ENCODE measurements around the gene SLC22A1.
A peak's percentile ranks its signal among the peaks of the same experiment; 100 is the strongest.
"Not testable (repeated sequence)": the region's sequence is repeated elsewhere in the genome, so short reads cannot be mapped to it uniquely, and the experiment has no call there.

SLC22A1 gene

DNA sequence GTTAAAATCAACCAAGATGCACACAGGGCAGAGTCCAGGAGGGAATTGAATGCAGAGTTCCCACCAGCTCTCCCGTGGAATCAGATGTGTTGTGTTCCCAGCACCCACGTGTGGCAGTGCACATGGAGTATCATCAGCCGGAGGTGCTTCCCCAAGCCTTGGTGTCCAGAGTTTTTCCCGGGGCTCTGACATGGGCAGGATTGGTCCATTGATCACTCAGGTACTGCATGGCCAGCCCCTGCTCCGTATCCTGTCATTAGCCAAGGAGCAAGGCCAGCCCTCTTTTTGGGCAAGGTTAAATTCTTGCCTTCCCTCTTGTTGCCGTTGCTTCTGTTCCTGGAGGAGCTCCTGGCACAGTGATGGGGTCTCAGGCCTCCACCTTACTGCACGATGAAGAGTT, 28.6 kb upstream of the SLC22A1 start:
- no peak for DNase-seq (ENCODE audit: low read depth in 2 of 2)

DNA sequence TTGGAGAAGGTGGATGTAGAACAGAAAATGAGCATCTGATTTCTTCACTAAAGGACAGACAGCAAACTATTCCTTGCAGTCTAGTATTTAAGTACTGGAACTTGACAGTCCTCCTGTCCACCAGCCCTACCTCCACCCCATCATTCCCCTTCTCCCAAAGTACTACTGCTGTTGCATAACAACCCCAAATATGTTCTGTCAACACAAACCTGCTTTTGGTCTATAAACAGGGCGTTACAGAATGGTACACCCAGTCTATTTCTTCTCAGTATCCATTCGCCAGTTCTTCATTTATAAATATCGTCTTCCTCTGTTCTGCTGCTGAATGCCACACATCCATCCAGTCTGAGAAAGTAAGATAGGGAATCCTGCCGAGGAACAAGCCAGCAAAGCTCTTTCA, 27.7 kb upstream of the SLC22A1 start:
- DNase-seq (ENCODE audit: low read depth in 2 of 2): no peak

DNA sequence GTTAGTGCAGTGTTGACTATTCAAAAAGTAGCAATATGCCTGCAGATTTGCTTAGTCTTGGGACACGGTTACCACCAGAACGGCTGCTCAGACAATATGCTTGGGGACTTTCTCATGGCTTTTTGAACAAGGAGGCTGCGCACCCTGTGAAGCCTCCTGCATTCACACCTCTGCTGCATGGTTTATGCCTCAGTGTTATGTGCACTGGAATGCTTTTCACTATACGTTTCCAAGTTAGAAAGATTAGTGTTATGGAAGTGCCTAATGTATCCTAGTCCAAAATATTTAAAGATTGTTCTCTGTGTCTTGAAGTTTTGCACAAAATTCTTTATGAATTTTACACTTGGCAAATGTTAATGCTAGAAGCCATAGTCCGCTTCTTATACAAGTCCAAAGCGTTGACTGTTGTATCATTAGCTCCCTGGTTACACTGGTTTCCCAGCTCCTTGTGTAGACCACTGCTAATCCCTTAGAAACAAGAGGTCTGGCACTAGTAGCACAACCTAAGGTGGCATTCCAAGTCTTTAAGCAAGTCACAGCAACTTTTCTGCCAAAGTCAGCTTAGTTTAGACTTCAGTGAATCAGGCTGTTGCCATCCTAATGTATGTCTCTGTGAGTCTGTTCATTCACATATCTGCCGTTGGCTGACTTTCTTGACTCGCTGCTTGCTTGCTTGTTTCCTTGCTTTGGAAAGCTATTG, 26.3 kb upstream of the SLC22A1 start:
- DNase-seq (ENCODE audit: low read depth in 2 of 2): no peak

DNA sequence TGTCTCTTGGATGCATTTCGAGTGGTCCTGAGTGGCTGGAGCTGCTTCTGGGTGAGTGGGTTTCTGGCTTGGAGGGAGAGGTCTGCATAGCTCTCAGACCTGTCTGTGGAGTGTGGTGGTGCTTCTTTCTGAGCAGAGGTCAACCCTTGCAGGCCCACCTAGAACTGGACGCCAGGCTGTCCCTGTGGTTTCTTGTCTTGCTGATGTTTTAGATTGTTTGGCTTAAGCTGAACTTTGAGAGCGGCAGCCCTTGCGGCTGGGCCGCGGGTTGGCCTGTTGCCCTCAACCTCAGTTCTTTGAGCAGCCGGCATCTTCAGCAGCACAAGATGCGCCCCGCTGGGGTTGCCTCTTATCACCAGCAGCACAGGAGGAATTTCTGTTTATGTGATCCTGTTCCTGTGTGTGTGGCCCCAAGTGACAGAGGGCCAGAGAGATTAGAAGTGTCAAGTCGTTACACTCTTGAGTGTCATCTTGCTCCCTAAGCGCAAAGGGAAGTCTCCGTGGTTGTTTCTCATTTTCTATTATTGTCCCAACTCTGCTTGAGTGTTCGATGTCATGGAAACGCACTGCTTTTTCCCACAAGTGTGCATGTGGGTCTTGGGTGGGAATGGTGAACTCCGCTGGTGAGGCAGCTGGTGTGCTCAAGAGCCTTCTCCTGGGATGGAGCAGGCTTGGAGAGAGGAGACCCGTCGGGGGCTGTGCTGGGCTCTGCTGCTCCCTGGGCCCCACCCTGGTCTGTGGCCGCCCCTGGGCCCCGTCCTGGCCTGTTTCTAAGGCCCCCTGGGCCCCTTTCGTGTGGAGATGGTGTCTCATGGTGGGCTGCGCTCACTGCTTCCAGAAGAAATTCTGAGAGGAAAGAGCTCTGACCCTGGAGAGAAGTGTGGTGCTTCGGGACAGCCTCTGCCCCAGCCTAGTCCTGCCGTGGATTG, 20.1 kb upstream of the SLC22A1 start:
- DNase-seq (ENCODE audit: low read depth in 2 of 2): no peak

DNA sequence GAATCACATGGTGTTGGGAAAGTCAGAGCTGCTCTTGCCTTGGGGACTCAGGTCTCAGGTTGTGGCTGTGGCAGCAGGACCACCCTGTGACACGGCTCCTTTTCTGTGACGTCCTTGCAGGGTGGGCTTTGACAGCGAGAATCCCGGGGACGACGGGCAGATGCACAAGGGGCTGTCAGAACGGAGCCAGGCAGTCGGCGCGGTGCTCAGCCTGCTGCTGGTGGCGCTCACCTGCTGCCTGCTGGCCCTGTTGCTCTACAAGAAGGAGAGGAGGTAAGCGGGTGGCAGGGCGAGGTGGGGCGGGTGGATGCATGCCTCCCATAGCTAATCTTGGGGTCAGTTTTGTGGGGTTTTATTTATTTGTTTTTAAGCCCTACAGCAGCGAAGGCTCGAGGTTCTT, 19.2 kb upstream of the SLC22A1 start:
- no peak for DNase-seq (ENCODE audit: low read depth in 2 of 2)

DNA sequence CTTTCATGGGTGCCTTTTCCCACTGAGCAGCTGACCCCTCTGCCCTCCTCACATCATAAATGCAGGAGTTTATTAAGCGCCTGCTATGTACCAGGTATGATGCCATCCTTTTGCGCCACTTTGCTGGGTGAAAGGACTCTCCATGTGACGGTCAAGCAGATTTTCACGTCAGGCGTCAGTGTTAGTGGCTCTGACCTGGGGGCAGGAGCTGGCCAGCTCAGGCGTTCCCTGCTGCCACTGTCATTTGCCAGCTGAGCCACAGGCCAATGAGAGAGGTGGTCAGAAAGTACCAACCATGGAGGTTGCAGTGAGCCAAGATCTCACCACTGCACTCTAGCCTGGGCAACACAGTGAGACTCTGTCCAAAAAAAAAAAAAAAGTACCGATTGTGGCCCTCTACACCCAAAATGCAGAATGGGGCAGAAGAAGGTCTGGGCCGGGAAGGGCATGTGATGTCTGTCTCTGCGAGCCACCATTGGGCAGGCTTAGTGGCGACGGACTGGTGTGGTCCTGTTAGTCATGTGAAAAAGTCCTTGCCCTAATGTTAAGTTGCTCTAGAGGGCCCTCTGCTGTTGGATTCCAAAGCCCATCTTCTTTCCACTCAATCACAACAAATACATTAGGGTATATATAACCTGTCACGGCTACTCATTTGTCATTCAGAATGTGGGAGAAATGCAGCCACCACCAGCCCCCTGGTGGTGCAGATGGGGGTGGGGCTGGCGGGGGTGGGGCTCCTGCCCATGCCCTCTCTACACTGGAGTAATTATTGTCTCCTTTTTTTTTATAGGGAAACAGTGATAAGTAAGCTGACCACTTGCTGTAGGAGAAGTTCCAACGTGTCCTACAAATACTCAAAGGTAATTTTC, 18.4 kb upstream of the SLC22A1 start:
- DNase-seq (ENCODE audit: low read depth in 2 of 2): peak in 1 of 2 donors; percentile 17

DNA sequence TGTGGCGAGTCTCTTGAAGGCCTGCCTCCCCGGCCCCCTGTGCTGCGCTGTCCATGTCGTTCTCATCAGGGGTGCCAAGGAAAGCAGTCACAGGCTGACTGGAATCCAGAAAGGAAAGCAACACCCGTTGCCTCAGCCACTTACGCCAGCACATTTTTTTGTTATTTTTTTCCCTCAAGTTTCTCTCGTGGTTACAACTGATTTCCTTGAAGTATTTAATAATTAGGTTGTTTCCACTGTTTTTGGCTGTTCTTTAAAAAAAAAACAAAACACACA, 17.9 kb upstream of the SLC22A1 start:
- no peak for DNase-seq (ENCODE audit: low read depth in 2 of 2)

DNA sequence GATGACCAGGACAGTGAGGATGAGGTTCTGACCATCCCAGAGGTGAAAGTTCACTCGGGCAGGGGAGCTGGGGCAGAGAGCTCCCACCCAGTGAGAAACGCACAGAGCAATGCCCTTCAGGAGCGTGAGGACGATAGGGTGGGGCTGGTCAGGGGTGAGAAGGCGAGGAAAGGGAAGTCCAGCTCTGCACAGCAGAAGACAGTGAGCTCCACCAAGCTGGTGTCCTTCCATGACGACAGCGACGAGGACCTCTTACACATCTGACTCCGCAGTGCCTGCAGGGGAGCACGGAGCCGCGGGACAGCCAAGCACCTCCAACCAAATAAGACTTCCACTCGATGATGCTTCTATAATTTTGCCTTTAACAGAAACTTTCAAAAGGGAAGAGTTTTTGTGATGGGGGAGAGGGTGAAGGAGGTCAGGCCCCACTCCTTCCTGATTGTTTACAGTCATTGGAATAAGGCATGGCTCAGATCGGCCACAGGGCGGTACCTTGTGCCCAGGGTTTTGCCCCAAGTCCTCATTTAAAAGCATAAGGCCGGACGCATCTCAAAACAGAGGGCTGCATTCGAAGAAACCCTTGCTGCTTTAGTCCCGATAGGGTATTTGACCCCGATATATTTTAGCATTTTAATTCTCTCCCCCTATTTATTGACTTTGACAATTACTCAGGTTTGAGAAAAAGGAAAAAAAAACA, 16.6 kb upstream of the SLC22A1 start:
- DNase-seq (ENCODE audit: low read depth in 2 of 2): no peak

DNA sequence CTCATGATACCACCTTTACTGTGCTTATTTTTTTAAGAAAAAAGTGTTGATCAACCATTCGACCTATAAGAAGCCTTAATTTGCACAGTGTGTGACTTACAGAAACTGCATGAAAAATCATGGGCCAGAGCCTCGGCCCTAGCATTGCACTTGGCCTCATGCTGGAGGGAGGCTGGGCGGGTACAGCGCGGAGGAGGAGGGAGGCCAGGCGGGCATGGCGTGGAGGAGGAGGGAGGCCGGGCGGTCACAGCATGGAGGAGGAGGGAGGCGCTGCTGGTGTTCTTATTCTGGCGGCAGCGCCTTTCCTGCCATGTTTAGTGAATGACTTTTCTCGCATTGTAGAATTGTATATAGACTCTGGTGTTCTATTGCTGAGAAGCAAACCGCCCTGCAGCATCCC, 15.6 kb upstream of the SLC22A1 start:
- DNase-seq (ENCODE audit: low read depth in 2 of 2): no peak

DNA sequence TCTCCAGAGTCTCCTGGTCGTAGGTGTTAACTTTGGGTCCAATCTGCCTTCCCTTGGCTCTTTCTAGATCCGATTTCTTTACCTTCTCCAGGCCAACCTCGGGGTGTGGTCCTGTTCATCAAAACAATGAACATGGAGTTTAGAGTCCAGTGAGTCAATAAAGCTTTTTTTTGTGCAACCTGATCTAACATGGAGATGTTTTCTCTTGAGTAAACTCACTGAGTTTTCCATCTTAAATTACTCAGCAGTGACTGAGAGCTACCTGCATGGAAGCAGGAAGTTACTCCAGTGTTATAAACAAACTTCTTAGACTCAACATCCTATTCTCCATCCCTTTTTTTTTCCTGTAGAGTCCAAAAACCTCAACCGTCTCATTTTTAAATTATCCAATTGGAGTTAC, 14.9 kb upstream of the SLC22A1 start:
- DNase-seq (ENCODE audit: low read depth in 2 of 2): no peak

DNA sequence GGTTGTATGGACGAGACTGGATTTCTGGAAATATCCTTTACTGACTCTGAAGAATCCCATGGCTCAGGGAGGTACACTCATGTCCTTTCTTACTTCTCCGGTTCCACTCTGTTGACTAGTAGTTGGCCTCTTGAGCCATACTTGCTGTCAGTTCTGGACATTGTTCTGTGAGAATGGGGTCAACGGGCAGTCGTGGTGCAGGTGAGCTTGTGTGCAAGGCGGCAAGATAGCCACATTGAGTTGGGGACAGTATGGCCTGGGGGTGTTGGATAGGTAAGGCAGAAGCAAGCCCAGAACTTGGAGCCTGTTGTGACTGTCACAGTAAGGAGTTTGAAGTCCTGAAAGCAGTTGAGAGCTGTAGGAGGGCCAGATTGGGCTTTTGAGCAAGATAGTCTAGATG, 13.5 kb upstream of the SLC22A1 start:
- DNase-seq (ENCODE audit: low read depth in 2 of 2): no peak

DNA sequence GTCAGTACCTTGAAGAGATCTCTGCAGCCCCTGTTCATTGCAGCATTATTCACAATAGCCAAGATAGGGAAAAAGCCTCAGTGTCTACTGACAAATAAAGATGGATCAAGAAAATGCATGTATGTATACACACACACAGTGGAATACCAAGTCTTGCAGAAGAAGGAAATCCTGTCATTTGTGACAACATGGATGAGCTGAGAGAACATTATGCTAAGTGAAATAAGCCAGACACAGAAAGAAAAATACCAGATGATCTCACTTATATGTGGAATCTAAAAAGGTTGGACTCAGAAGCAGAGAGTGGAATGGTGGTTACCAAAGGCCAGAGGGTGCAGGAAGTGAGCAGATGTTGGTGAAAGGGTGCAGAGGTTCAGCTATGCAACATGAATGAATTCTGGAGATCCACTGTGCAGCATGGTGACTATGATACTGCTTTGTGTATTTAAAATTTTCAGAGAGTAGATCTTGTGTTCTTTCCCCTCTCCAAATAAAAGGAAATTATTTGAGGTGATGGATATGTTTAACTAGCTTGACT, 11.0 kb upstream of the SLC22A1 start:
- DNase-seq (ENCODE audit: low read depth in 2 of 2): no peak

DNA sequence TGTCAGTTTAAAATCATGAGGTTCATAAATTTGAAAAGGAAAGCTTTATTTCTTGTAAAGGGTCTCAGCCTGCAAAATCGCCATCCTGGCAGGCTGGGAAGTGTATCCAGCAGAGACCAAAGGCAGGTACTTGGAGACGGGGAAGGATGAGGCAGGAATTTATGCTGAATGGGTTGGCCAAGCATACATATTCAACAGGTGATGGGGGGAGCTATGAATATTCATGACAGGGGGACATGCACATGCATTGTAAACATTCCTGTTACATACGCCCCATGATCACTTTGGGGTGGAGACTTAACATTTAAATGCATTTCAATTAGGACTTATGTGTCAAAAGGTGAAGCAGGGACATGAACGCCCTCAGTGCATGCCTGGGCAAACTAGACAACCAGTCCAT, 9.8 kb upstream of the SLC22A1 start:
- no peak for DNase-seq (ENCODE audit: low read depth in 2 of 2)

DNA sequence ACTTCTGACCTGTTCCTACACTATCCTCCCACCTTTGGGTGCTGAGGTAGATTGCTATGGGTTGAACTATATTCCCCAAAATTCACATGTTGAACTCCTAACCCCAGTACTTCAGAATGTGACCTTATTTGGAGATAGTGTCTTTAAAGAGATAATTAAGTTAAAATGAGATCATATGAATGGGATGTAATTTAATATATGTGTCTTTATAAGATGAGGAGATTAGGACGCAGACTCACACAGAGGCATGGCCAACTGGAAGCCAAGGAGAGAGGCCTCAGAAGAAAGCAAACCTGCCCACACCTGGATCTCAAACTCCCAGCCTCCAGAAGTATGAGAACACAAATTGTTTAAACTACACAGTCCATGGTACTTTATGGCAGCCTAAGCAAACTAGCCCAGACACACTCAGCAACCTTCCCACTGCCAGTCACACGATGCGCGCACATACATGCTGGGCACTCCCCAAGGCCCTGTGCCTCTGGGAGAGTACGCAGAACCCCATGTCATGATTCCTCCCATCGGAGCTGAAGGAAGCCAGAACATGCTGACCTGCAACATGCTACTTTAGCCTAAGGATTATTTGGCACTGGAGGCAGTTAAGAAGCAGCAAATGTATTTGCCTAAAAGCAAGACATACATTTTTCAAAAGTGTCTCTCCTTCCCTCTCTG, 8.9 kb upstream of the SLC22A1 start:
- no peak for DNase-seq (ENCODE audit: low read depth in 2 of 2)

DNA sequence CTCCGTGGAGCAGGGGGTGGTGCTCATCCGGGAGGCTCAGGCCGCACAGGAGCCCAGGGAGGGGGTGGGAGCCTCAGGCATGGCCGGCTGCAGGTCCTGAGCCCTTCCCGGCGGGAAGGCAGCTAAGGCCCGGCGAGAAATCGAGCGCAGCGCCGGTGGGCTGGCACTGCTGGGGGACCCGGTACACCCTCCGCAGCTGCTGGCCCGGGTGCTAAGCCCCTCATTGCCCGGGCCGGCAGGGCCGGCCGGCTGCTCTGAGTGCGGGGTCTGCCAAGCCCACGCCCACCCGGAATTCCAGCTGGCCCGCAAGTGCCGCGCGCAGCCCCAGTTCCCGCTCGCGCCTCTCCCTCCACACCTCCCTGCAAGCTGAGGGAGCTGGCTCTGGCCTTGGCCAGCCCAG, 7.1 kb upstream of the SLC22A1 start:
- DNase-seq (ENCODE audit: low read depth in 2 of 2): not testable (repeated sequence)

DNA sequence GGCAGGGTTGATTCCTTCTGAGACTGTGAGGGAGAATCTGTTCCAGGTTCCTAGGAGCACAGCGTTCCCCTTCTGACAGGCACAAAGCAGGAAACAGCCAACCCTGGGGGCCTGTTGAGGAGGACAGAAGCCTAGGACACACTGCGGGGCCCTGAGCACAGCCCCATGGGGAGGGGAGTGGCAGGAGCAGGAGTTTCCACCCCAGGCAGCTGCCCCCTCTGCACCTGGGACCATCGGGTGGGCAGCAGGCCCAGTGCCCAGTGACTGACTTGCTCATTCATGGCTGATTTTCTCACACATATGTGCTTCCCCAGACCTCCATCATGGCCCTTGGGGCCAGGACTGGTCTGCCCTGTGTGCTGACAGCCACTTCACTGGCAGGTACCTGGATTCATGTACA, 6.2 kb upstream of the SLC22A1 start:
- DNase-seq (ENCODE audit: low read depth in 2 of 2): no peak

DNA sequence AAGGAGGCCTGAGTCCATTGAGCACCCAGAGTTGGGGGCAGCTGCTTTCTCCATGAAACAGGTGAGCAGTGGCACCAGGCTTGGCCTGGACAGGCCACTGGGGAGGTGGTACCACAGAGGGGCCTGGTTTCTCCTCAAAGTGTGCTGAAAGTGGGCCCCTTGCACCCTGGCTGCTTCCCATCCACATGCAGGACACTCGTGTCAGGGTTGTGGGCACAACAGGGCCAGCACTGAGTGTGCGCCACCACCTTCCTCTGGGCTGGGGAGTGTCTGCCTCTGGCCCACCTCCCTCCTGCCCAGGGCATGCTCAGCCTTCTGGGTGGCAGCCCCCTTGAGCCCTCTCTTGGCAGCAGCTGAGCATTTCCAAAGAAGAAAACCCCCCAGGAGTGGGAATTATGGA, 5.2 kb upstream of the SLC22A1 start:
- no peak for DNase-seq (ENCODE audit: low read depth in 2 of 2)

DNA sequence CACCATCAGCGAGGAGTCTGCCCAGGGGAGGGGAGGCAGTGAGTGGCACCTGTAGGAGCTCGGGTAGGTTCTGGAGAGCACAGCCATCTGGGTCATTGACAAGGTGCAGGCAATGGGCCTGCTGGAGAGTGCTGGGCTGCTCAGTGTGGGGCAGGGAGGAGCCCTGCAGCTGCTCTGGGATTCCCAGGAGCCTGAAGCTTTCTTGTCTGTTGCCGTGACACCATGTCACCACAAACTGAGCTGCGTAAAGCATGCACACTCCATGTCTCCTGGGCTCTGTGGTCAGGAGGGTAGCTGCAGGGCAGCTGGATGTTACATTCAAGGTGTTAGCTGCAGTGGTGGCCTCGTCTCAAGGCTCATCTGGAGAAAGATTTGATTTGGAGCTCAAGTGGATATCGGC, 4.5 kb upstream of the SLC22A1 start:
- no peak for DNase-seq (ENCODE audit: low read depth in 2 of 2)

DNA sequence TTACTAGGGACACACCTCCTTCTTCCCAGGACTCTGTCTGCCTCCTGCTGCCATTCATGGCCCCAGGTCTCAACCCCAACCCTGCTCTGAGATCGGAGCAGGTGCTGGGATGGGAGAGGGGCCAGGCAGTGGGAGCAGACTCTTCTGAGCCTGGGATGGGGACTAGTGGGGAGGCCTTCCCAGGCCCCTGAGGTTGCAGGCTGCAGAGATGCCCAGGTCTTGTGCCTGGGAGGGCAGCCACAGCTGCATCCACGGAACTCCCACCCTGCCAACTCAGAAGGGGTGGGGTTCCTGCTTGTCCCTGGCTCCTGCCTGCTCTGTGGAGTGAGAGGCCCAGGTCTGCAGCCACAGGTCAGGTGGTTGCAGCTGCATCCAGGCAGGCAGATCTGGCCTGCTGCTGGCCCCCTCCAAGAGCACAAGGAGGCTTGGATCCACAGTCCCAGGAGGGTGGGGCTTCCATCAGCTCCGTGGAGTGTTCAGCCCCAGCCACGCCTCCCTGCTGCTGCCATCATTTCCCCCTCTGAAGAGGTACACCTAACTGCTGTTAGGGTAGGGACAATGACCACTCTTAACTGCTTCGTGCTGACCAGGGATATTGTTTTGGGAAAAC, 2.9 kb upstream of the SLC22A1 start:
- DNase-seq (ENCODE audit: low read depth in 2 of 2): no peak

DNA sequence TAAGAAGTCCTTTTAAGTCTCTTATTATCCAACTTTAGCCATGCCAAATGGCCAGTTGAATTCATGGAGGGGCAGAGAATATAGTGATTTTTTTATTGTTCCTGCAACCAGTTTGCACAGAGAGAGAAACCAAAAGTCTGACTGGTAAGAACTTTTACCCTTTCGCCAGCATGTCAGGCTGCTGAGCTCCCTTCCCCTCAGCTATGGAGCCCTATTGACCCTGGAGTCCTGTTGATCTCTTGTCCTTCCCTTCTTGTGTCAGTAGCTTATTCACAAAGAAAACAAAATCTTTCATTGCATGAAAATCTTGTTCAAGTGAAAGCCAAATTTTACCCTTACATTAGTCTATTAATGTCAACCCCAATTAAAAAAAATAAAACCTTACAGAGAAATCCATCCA, 1.5 kb upstream of the SLC22A1 start:
- no peak for DNase-seq (ENCODE audit: low read depth in 2 of 2)

DNA sequence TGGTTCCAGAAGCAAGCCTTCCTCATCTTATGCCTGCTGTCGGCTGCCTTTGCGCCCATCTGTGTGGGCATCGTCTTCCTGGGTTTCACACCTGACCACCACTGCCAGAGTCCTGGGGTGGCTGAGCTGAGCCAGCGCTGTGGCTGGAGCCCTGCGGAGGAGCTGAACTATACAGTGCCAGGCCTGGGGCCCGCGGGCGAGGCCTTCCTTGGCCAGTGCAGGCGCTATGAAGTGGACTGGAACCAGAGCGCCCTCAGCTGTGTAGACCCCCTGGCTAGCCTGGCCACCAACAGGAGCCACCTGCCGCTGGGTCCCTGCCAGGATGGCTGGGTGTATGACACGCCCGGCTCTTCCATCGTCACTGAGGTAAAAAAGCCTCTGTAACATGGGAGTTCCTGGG, 366 bp downstream of the SLC22A1 start:
- DNase-seq (ENCODE audit: low read depth in 2 of 2): no peak

All from activated CD4-positive, alpha-beta T cell treated with anti-CD3 and anti-CD28 coated beads for 24 hours (primary cell).